ENCODE measurements around the gene TARDBP. TPM values are rescaled to one million over a fixed set of nuclear protein-coding genes. Genes with fewer than 3 reads are reported as not detected.
"Not testable (repeated sequence)": the region's sequence is repeated elsewhere in the genome, so short reads cannot be mapped to it uniquely, and the experiment has no call there.

TARDBP gene
- total RNA-seq, 1 donor from 2014 or later, result 112 TPM

DNA sequence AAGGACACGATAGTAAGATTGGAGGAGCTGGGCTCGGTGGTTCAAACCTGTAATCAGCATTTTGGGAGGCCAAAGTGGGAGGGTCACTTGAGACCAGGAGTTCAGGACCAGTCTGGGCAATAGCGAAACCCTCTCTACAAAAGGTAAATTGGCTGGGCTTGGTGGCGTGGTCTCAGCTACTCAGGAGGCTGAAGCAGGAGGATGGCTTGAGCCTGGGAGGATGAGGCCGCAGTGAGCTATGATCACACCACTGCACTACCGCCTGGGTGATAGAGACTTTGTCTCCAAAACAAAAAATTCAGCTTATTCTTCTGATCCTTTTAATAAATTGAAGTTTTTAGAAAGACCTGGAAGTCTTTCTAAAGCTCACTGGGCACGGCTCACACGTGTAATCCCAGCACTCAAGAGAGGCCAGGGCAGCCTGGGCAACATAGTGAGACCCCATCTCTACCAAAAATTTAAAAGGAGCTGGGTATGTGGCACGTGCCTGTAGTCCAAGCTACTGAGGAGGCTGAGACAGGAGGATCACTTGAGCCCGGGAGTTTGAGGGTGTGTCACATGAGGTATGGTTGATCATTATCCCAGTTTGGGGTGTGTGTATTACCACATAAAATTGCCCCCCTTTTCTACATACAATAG lies 19.3 kb downstream of the TARDBP start:
- DNase-seq (no peak), ATAC-seq (no peak)
- Histone ChIP-seq H3K27me3 (no peaks in the 10 kb centered on the region), H3K4me3 (no peak overlapping the region), H3K9me3 (no peaks in the 10 kb centered on the region), H3K4me1 (no peaks in the 10 kb centered on the region), H3K27ac (no peak overlapping the region), H3K36me3 (peaks cover 26% of the 10 kb centered on the region)
- intact Hi-C loops (cut with DNase I), result no loop called here
- TF ChIP-seq, protein P1, sequence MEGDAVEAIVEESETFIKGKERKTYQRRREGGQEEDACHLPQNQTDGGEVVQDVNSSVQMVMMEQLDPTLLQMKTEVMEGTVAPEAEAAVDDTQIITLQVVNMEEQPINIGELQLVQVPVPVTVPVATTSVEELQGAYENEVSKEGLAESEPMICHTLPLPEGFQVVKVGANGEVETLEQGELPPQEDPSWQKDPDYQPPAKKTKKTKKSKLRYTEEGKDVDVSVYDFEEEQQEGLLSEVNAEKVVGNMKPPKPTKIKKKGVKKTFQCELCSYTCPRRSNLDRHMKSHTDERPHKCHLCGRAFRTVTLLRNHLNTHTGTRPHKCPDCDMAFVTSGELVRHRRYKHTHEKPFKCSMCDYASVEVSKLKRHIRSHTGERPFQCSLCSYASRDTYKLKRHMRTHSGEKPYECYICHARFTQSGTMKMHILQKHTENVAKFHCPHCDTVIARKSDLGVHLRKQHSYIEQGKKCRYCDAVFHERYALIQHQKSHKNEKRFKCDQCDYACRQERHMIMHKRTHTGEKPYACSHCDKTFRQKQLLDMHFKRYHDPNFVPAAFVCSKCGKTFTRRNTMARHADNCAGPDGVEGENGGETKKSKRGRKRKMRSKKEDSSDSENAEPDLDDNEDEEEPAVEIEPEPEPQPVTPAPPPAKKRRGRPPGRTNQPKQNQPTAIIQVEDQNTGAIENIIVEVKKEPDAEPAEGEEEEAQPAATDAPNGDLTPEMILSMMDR (IDR thresholded peaks at IDR 0.05), result no peak

DNA sequence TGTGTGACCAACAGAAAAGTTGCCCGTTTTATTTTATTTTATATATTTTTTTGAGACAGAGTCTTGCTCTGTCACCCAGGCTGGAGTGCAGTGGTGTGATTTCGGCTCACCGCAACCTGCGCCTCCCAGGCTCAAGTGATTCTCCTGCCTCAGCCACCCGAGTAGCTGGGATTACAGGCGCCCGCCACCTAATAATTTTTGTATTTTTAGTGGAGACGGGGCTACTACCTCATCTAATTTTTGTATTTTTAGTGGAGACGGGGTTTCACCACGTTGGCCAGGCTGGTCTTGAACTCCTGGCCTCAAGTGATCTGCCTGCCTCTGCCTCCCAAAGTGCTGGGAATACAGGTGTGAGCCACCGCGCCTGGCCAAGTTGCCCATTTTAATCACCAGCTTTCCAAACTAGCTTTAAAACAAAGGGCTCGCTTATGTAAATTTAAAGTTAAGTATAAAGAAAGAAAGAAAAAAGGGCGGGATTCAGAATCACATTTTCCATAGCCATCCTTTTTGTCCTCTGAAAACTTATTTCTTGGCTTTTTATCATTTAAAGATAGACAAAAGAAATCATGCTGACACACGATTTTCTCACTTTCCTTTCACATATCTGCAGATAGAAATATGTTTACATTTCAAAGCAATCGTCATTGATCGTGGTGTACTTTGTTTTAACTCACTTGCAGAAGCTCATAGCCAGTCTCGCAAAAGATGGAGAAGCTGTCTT lies 24.7 kb downstream of the TARDBP start:
- not testable (repeated sequence) for H3K4me1 ChIP-seq, H3K27me3 ChIP-seq, DNase-seq, H3K36me3 ChIP-seq, ATAC-seq, H3K4me3 ChIP-seq, H3K27ac ChIP-seq, H3K9me3 ChIP-seq
- intact Hi-C loops (cut with DNase I), result loop anchor here (5.0 kb wide), 1 partner anchor 610 kb away; no protein-coding TSS in a partner anchor

DNA sequence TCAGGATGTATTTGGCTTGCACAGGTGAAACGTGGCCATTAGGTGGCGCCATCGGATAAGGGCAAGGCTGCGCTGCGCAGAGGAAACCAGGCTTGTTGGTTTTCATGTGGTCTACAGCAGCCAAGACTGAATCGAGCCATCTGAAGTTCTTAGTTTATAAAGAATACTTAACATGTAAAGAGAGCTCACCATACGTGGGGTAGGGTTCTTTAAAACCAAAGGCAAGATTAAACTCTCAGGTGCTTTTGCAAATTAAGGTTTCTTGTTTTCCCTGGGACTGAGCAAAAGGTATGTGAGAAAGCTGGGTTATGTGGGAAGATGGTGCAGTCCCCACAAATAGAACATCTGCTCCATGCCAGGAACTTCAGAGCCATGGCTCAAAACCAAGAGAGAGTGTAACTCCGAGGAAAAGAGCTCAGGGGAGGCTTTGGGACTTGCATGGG lies 25.3 kb downstream of the TARDBP start:
- DNase-seq, result peak; percentile 90
- no peaks in the 10 kb centered on the region for H3K27me3 ChIP-seq
- H3K4me3 ChIP-seq, result no peak overlapping the region
- TF ChIP-seq, protein P1 (IDR thresholded peaks at IDR 0.05), result peak; percentile 97
- intact Hi-C loops (cut with DNase I), result loop anchor here (5.0 kb wide), 1 partner anchor 610 kb away; no protein-coding TSS in a partner anchor
- no peaks in the 10 kb centered on the region for H3K9me3 ChIP-seq
- H3K36me3 ChIP-seq, result no peaks in the 10 kb centered on the region
- no peak overlapping the region for H3K27ac ChIP-seq
- peak; percentile 96 for ATAC-seq
- H3K4me1 ChIP-seq, result no peaks in the 10 kb centered on the region

DNA sequence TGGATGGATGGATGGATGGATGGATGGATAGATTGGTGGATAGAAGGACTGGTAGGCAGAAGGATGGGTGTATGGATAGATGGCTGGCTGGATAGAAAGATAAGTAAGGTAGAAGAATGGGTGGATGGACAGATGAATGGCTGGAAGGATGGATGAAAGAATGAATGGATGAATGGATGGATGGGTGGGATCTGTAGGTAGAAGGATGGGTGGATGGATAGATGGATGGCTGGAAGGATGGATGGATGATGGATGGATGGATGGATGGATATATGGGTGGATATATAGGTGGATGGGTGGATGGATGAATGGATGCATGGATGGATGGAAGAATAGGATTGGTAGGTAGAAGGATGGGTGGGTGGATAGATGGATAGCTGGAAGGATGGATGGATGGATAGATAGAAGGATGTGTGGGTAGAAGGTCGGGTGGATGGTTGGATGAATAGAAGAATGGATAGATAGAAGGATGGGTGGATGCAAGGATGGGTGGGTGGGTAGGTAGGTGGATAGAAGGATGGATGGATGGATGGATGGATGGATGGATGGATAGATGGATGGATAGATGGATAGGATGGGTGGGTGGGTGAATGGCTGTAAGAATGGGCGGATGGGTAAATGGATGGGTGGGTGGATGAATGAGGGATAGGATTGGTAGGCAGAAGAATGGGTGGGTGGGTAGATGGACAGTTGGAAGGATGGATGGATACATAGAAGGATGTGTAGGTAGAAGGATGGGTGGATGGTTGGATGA lies 27.1 kb downstream of the TARDBP start:
- TF ChIP-seq, protein P1 (IDR thresholded peaks at IDR 0.05), result no peak
- Histone ChIP-seq H3K27ac (no peak overlapping the region), H3K36me3 (no peaks in the 10 kb centered on the region), H3K4me3 (no peak overlapping the region), H3K27me3 (no peaks in the 10 kb centered on the region), H3K9me3 (no peaks in the 10 kb centered on the region), H3K4me1 (no peaks in the 10 kb centered on the region)
- ATAC-seq (no peak), DNase-seq (no peak)
- intact Hi-C loops (cut with DNase I), result loop anchor here (5.0 kb wide), 1 partner anchor 608 kb away; no protein-coding TSS in a partner anchor

DNA sequence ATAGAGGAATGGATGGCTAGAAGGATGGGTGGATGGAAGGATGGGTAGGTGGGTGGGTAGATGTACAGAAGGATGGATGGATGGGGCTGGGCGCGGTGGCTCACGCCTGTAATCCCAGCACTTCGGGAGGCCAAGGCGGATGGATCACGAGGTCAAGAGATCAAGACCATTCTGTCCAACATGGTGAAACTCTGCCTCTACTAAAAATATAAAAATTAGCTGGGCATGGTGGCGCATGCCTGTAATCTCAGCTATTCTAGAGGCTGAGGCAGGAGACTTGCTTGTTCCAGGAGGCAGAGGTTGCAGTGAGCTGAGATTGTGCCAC lies 27.6 kb downstream of the TARDBP start:
- H3K9me3 ChIP-seq; H3K4me1 ChIP-seq; intact Hi-C loops (cut with DNase I); ATAC-seq; H3K27ac ChIP-seq; H3K27me3 ChIP-seq; H3K36me3 ChIP-seq; H3K4me3 ChIP-seq; DNase-seq: not testable (repeated sequence)

DNA sequence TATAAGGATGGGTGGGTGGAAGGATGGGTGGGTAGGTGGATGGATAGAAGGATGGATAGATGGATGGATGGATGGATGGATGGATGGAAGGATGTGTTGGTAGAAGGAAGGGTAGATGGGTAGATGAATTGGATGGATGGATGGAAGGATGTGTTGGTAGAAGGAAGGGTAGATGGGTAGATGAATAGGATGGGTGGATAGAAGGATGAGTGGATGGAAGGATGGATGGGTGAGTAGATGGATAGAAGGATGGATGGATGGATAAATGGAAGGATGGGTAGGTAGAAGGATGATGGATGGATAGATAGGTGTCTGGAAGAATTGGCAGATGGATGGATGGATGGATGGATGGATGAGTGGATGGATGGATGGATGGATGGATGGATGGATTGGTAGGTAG lies 28.6 kb downstream of the TARDBP start:
- TF ChIP-seq, protein P1 (IDR thresholded peaks at IDR 0.05), result no peak
- no peaks in the 10 kb centered on the region for H3K9me3 ChIP-seq
- DNase-seq, result no peak
- H3K27ac ChIP-seq, result no peak overlapping the region
- H3K4me3 ChIP-seq, result no peak overlapping the region
- H3K36me3 ChIP-seq, result no peaks in the 10 kb centered on the region
- no peaks in the 10 kb centered on the region for H3K4me1 ChIP-seq
- H3K27me3 ChIP-seq, result no peaks in the 10 kb centered on the region
- ATAC-seq, result no peak
- intact Hi-C loops (cut with DNase I), result no loop called here
